ENCODE results near the gene RPAP2.
"Not testable (repeated sequence)": the region's sequence is repeated elsewhere in the genome, so short reads cannot be mapped to it uniquely, and the experiment has no call there.

Gene RPAP2

GRCh38 chr1:92323473-92324453 lies 24.9 kb downstream of the RPAP2 start:
- no peak for FAIRE-seq

GRCh38 chr1:92324784-92325183 lies 25.9 kb downstream of the RPAP2 start:
- peak; percentile 98 for FAIRE-seq

GRCh38 chr1:92326681-92327080 lies 27.8 kb downstream of the RPAP2 start:
- FAIRE-seq = no peak

- FAIRE-seq = no peak
Measured at GRCh38 chr1:92327794-92328193, 28.9 kb downstream of the RPAP2 start.

- FAIRE-seq = no peak
Measured at GRCh38 chr1:92329347-92330129, 30.7 kb downstream of the RPAP2 start.

- FAIRE-seq = no peak
Measured at GRCh38 chr1:92333668-92334067, 34.8 kb downstream of the RPAP2 start.

GRCh38 chr1:92340154-92340553 lies 41.3 kb downstream of the RPAP2 start:
- no peak for FAIRE-seq

GRCh38 chr1:92342401-92342800 lies 43.5 kb downstream of the RPAP2 start:
- FAIRE-seq = no peak

GRCh38 chr1:92343061-92343460 lies 44.2 kb downstream of the RPAP2 start:
- no peak for FAIRE-seq

GRCh38 chr1:92346866-92347640 lies 48.2 kb downstream of the RPAP2 start:
- FAIRE-seq = peak; percentile 38

GRCh38 chr1:92352856-92353255 lies 54.0 kb downstream of the RPAP2 start:
- no peak for FAIRE-seq

- no peak for FAIRE-seq
Measured at GRCh38 chr1:92354259-92354658, 55.4 kb downstream of the RPAP2 start.

- FAIRE-seq = no peak
Measured at GRCh38 chr1:92356956-92357355, 58.1 kb downstream of the RPAP2 start.

- FAIRE-seq = not testable (repeated sequence)
Measured at GRCh38 chr1:92359382-92359781, 60.5 kb downstream of the RPAP2 start.

- FAIRE-seq = no peak
Measured at GRCh38 chr1:92359986-92360385, 61.1 kb downstream of the RPAP2 start.

- FAIRE-seq = no peak
Measured at GRCh38 chr1:92362970-92363369, 64.1 kb downstream of the RPAP2 start.

- FAIRE-seq = no peak
Measured at GRCh38 chr1:92363401-92363800, 64.5 kb downstream of the RPAP2 start.

- no peak for FAIRE-seq
Measured at GRCh38 chr1:92365378-92366039, 66.7 kb downstream of the RPAP2 start.

- FAIRE-seq = no peak
Measured at GRCh38 chr1:92366040-92366395, 67.2 kb downstream of the RPAP2 start.

- no peak for FAIRE-seq
Measured at GRCh38 chr1:92367496-92367895, 68.6 kb downstream of the RPAP2 start.

GRCh38 chr1:92372164-92372563 lies 73.3 kb downstream of the RPAP2 start:
- no peak for FAIRE-seq

- FAIRE-seq = no peak
Measured at GRCh38 chr1:92374223-92374622, 75.4 kb downstream of the RPAP2 start.

- FAIRE-seq = no peak
Measured at GRCh38 chr1:92376345-92376744, 77.5 kb downstream of the RPAP2 start.

Data from islet of Langerhans (tissue), 1 donor.